Lung (tissue), 12 donors: ENCODE measurements around the gene NFIB. TPM values are rescaled to one million over a fixed set of nuclear protein-coding genes. Genes with fewer than 3 reads are reported as not detected.

Source experiments
- ATAC-seq: fragments of 200-7000 bp; cut with Tn5 transposase; one replicate; pipeline ENCODE4 v1.9.1; 2020; ENCODE audit warnings: moderate number of reproducible peaks; ENCODE audit not compliant: insufficient read depth, low FRiP score
- DNase-seq, 3 donors: peaks; one replicate each; pipeline ENCODE4 v3.0.0-alpha.2; 2013 to 2017
- H3K27ac ChIP-seq, 2 donors: one replicate each; pipeline ENCODE4 v1.5.1; 2013; ENCODE audit warnings: mild to moderate bottlenecking in 2 of 2, moderate library complexity in 2 of 2, control low read depth in 1 of 2, inconsistent platforms in 1 of 2, low read depth in 1 of 2, low read length in 1 of 2
- H3K27me3 ChIP-seq, 3 donors: one replicate each; pipeline ENCODE4 v1.5.1; 2013; ENCODE audit warnings: low read length in 2 of 3; ENCODE audit not compliant: control insufficient read depth in 3 of 3, insufficient read depth in 3 of 3
- H3K36me3 ChIP-seq, 4 donors: one replicate each; pipeline ENCODE4 v1.5.1; 2013; ENCODE audit warnings: low read length in 4 of 4, mild to moderate bottlenecking in 1 of 4, moderate library complexity in 1 of 4; ENCODE audit not compliant: control insufficient read depth in 4 of 4, insufficient read depth in 4 of 4
- H3K4me1 ChIP-seq, 5 donors: one replicate each; pipeline ENCODE4 v1.5.1; 2013; ENCODE audit warnings: low read length in 5 of 5, mild to moderate bottlenecking in 2 of 5, moderate library complexity in 1 of 5; ENCODE audit not compliant: control insufficient read depth in 5 of 5, insufficient read depth in 5 of 5
- H3K4me3 ChIP-seq: one replicate; pipeline ENCODE4 v1.5.1; 2013; ENCODE audit warnings: mild to moderate bottlenecking, control low read depth, moderate library complexity
- H3K9ac ChIP-seq, 2 donors: one replicate each; pipeline ENCODE4 v1.5.1; 2013; ENCODE audit warnings: low read length in 2 of 2, control low read depth in 1 of 2; ENCODE audit not compliant: insufficient read depth in 1 of 2
- H3K9me3 ChIP-seq, 4 donors: one replicate each; pipeline ENCODE4 v1.5.1; 2013; ENCODE audit warnings: low read length in 3 of 4, mild to moderate bottlenecking in 1 of 4, moderate library complexity in 1 of 4; ENCODE audit not compliant: control insufficient read depth in 4 of 4, insufficient read depth in 3 of 4
- CTCF ChIP-seq: IDR thresholded peaks from 2 replicates; pipeline ENCODE4 v1.5.1; 2012; ENCODE audit warnings: mild to moderate bottlenecking; ENCODE audit errors: control extremely low read depth, extremely low read depth
- WGBS, 2 donors: extraction: QIAGEN DNeasy Blood & Tissue Kit; methylation state at CpG; one replicate each; pipeline ENCODE4 v1.1.7; 2013; 5-methylcytosine and 5-hydroxymethylcytosine counted together
- polyA plus RNA-seq, 2 donors: library from polyadenylated mRNA; stranded (reverse); fragments of 200-250 nt; gene quantifications; one replicate each; pipeline ENCODE4 v1.2.1, GENCODE V29; 2013
- total RNA-seq, 2 donors: library from RNA; depleted of rRNA in 1 of 2; stranded (reverse); fragments of >200 nt in 1 of 2; gene quantifications; one replicate each; pipeline ENCODE4 v1.2.1, GENCODE V29; 2014 to 2021
- donor health status: control.
- donor health status: control.
- donor health status: Bipolar disorder and iron deficiency.
- donor health status: healthy.
- donor health status: DM: yes; HTN: yes; CAD: no.

NFIB gene
- total and polyA plus RNA-seq, 4 donors, result 7.3 to 189 (median 51.0) TPM

GRCh38 chr9:14083366-14083765, 230.6 kb downstream of the NFIB start:
- DNase-seq (peak in 2 of 3 donors; percentile 79 to 80), ATAC-seq (no peak)
- WGBS, 2 donors, result 92 to 94% methylated on average over 1 of the region's 1 CpG
- H3K36me3 ChIP-seq, result peaks cover 3 to 18% (median 9%) of the 10 kb centered on the region in 4 donors
- no peaks in the 10 kb centered on the region for H3K9me3 ChIP-seq
- no peak overlapping the region for H3K27ac ChIP-seq
- H3K4me3 ChIP-seq, result no peak overlapping the region
- H3K9ac ChIP-seq, result no peak overlapping the region
- TF ChIP-seq CTCF, result no peak
- peaks cover 0 to 39% (median 5%) of the 10 kb centered on the region in 5 donors for H3K4me1 ChIP-seq
- no peaks in the 10 kb centered on the region for H3K27me3 ChIP-seq

GRCh38 chr9:14082732-14083131, 231.2 kb downstream of the NFIB start:
- no peak for DNase-seq
- peaks cover 3 to 16% (median 8%) of the 10 kb centered on the region in 4 donors for H3K36me3 ChIP-seq
- peaks cover 0 to 46% (median 5%) of the 10 kb centered on the region in 5 donors for H3K4me1 ChIP-seq
- no peaks in the 10 kb centered on the region for H3K27me3 ChIP-seq
- H3K9me3 ChIP-seq, result no peaks in the 10 kb centered on the region
- ATAC-seq, result no peak
- no peak overlapping the region for H3K4me3 ChIP-seq
- H3K27ac ChIP-seq, result no peak overlapping the region
- TF ChIP-seq CTCF, result no peak
- WGBS, 2 donors, result 70 to 77% methylated on average over 3 of the region's 3 CpGs
- no peak overlapping the region for H3K9ac ChIP-seq

- H3K9ac ChIP-seq, result peak overlapping the region in 1 of 2 donors; percentile 26
- DNase-seq (peak in 2 of 3 donors; percentile 40 to 45), ATAC-seq (no peak)
- no peaks in the 10 kb centered on the region for H3K9me3 ChIP-seq
- peaks cover 0 to 54% (median 5%) of the 10 kb centered on the region in 5 donors for H3K4me1 ChIP-seq
- H3K4me3 ChIP-seq, result no peak overlapping the region
- 86 to 90% methylated on average over 4 of the region's 4 CpGs for WGBS, 2 donors
- H3K36me3 ChIP-seq, result peaks cover 3 to 12% (median 5%) of the 10 kb centered on the region in 4 donors
- no peaks in the 10 kb centered on the region for H3K27me3 ChIP-seq
- no peak overlapping the region for H3K27ac ChIP-seq
- no peak for TF ChIP-seq CTCF
Observed at GRCh38 chr9:14081745-14082144, 232.2 kb downstream of the NFIB start.
